BE2C (cell line): Measurements from ENCODE around the gene KRTAP5-3.

ENCODE experiments used
- DNase-seq: peaks from one replicate; pipeline ENCODE4 v3.0.0-alpha.2; 2020
- H3K27me3 ChIP-seq: fragments of 250-450 bp; sonication (Bioruptor Pico); 2 replicates; pipeline ENCODE4 v1.5.1; 2020; ENCODE audit warnings: mild to moderate bottlenecking
- H3K36me3 ChIP-seq: fragments of 250-450 bp; sonication (Bioruptor Pico); 2 replicates; pipeline ENCODE4 v1.5.1; 2020; ENCODE audit warnings: mild to moderate bottlenecking
- H3K4me1 ChIP-seq: fragments of 250-450 bp; sonication (Bioruptor Pico); 2 replicates; pipeline ENCODE4 v1.5.1; 2020
- H3K4me3 ChIP-seq: 2 replicates; pipeline ENCODE4 v1.5.1; 2011; ENCODE audit warnings: low read depth, low read length
- H3K9me3 ChIP-seq: fragments of 250-450 bp; sonication (Bioruptor Pico); 2 replicates; pipeline ENCODE4 v1.5.1; 2020
- CTCF ChIP-seq: IDR thresholded peaks from 2 replicates; pipeline ENCODE4 v1.5.1; 2012; ENCODE audit warnings: mild to moderate bottlenecking, low read depth, low read length

The KRTAP5-3 gene

GRCh38 chr11:1639666-1640065, 31.4 kb upstream of the KRTAP5-3 start:
- TF ChIP-seq CTCF: no peak
- Histone ChIP-seq H3K4me1 (peaks cover 7% of the 10 kb centered on the region), H3K9me3 (no peaks in the 10 kb centered on the region), H3K27me3 (no peaks in the 10 kb centered on the region), H3K36me3 (no peaks in the 10 kb centered on the region), H3K4me3 (peak overlapping the region; percentile 26; the same call in 1 of the 2 replicates)
- no peak for DNase-seq

GRCh38 chr11:1639102-1639620, 30.9 kb upstream of the KRTAP5-3 start:
- Histone ChIP-seq H3K27me3 (no peaks in the 10 kb centered on the region), H3K4me1 (peaks cover 7% of the 10 kb centered on the region), H3K36me3 (no peaks in the 10 kb centered on the region), H3K9me3 (no peaks in the 10 kb centered on the region), H3K4me3 (peak overlapping the region; percentile 26)
- no peak for TF ChIP-seq CTCF
- DNase-seq: peak; percentile 75

- H3K4me3 ChIP-seq: no peak overlapping the region
- TF ChIP-seq CTCF: no peak
- H3K4me1 ChIP-seq: peaks cover 7% of the 10 kb centered on the region
- H3K36me3 ChIP-seq: no peaks in the 10 kb centered on the region
- no peaks in the 10 kb centered on the region for H3K9me3 ChIP-seq
- DNase-seq: no peak
- H3K27me3 ChIP-seq: no peaks in the 10 kb centered on the region
These were observed 30.1 kb upstream of the KRTAP5-3 start for GRCh38 chr11:1638344-1638743.

GRCh38 chr11:1637628-1638027, 29.4 kb upstream of the KRTAP5-3 start:
- TF ChIP-seq CTCF: no peak

GRCh38 chr11:1636291-1636950, 28.2 kb upstream of the KRTAP5-3 start:
- Histone ChIP-seq H3K27me3 (no peaks in the 10 kb centered on the region), H3K9me3 (no peaks in the 10 kb centered on the region), H3K4me1 (peaks cover 7% of the 10 kb centered on the region), H3K4me3 (no peak overlapping the region), H3K36me3 (no peaks in the 10 kb centered on the region)
- no peak for DNase-seq
- TF ChIP-seq CTCF: no peak

More at GRCh38 chr11:1637628-1638027, 29.4 kb upstream of the KRTAP5-3 start:
- H3K36me3 ChIP-seq: no peaks in the 10 kb centered on the region
- H3K27me3 ChIP-seq: no peaks in the 10 kb centered on the region
- no peak overlapping the region for H3K4me3 ChIP-seq
- DNase-seq: no peak
- H3K4me1 ChIP-seq: peaks cover 7% of the 10 kb centered on the region
- no peaks in the 10 kb centered on the region for H3K9me3 ChIP-seq

- Histone ChIP-seq H3K36me3 (no peaks in the 10 kb centered on the region), H3K4me1 (peaks cover 7% of the 10 kb centered on the region), H3K9me3 (no peaks in the 10 kb centered on the region), H3K4me3 (no peak overlapping the region), H3K27me3 (no peaks in the 10 kb centered on the region)
- no peak for DNase-seq
- TF ChIP-seq CTCF: no peak
These were observed 25.6 kb upstream of the KRTAP5-3 start for GRCh38 chr11:1633864-1634263.
